Measurements from ENCODE around the gene ZNF385A. TPM values are rescaled to one million over a fixed set of nuclear protein-coding genes. Genes with fewer than 3 reads are reported as not detected.

The ZNF385A gene
- total and polyA plus RNA-seq, 2 of the 13 experiments (the other 11 are each of a cell fraction or from before 2014, with no cell fraction given) = 0.44 to 0.67 TPM

DNA sequence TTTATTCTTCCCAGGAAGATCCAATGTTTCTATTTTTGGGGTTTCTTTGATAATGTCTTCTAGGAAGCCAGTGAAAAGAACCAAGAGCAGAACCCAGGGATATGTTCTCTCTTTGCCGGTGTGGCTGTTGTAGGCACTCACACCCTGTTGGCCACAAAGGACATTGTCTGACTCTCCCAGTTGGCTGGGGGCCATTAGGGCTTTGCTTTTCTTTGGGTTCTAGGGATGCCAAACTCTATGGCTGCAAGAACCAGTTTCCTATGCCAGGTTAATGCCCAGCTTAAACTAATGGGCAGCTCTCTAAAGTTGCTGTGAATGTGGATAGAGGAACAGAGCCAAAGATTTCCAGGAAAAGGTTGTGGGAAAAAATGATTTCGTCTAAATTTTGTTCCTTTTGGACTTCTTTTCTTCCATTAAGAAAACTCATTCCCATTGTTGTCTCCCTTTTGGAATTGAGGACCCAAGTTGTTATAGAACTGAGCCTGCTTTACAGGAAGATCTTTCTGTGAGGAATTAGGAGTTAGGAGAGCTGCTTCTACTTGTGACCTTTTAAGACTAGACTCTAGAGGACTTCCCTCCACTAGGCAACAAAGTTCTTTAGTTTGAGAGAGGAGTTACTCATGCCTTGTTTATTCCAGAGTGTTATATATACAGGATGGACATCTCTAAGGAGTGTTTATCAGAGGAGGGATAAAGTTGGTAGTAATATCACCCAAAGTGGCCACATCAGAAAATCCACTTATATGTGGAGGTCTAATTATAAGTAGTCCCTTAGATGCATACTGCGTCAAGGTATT lies 46.5 kb downstream of the ZNF385A start (continued):
- TF ChIP-seq, protein P1, sequence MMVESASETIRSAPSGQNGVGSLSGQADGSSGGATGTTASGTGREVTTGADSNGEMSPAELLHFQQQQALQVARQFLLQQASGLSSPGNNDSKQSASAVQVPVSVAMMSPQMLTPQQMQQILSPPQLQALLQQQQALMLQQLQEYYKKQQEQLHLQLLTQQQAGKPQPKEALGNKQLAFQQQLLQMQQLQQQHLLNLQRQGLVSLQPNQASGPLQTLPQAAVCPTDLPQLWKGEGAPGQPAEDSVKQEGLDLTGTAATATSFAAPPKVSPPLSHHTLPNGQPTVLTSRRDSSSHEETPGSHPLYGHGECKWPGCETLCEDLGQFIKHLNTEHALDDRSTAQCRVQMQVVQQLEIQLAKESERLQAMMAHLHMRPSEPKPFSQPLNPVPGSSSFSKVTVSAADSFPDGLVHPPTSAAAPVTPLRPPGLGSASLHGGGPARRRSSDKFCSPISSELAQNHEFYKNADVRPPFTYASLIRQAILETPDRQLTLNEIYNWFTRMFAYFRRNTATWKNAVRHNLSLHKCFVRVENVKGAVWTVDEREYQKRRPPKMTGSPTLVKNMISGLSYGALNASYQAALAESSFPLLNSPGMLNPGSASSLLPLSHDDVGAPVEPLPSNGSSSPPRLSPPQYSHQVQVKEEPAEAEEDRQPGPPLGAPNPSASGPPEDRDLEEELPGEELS (CRISPR knock-in tag; IDR thresholded peaks at IDR 0.05) = no peak
- no peak for TF ChIP-seq ZNF160 (CRISPR knock-in tag; IDR thresholded peaks at IDR 0.05)

DNA sequence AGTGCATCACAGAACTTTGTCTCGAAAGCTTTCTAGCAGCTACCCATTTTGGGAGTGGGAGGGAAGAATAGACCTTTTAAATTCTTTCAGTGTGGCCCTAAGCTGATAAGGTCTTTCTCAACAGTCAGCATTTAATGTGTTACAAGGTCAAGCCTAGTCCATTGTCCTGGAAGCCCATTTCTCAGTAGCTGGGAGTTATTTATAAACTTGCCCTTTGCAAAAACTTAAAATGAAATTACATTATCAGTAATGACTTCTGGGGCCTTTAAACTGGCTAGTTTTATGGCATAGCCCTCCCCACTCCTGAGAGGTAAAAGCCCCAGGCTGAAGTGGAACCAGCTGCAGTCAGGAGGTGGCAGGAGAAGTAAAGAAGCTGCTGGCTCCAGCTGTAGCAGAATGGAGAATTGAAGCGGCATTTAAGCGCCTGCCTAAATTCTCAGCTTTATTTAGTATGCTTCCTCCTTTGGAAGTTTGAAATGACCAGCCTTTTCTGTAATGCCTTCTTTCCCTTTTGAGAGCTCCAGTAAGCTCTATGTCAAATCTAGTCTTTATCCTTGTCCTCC lies 47.2 kb downstream of the ZNF385A start:
- peaks cover 9% of the 10 kb centered on the region for H3K79me2 ChIP-seq (ENCODE audit: insufficient read depth, low read length)
- no peaks in the 10 kb centered on the region for H4K20me1 ChIP-seq (ENCODE audit: insufficient read depth, low read length)
- H3K27me3 ChIP-seq (ENCODE audit: control insufficient read depth in 1 of 2, insufficient read depth in 2 of 2, low read length in 2 of 2) = no peaks in the 10 kb centered on the region
- ChIA-PET CTCF (ENCODE audit: low intra/inter-chr PET ratio, low total read pairs) (no interaction called here), POLR2A (interaction anchor here (0.7 to 4.4 kb wide), 8 partner anchors 9 to 57 kb away, joined by 3 to 25 read pairs (median 6); partner anchors contain the start of genes CBX5, COPZ1 and HNRNPA1)
- WGBS (ENCODE audit: low lambda C conversion rate) = 77% methylated on average over 3 of the region's 3 CpGs
- TSS peak; percentile 43 for BruUV-seq (replicated peaks)
- 0 out of 2 replicates have a peak overlapping the region, but pooled peaks have one; percentile 19 for H3K4me2 ChIP-seq (ENCODE audit: low read depth, low read length)
- H3K36me3 ChIP-seq (replicated peaks in 1 of 2; ENCODE audit: control insufficient read depth in 1 of 2, insufficient read depth in 2 of 2, low read length in 2 of 2) = peaks cover 2 to 15% of the 10 kb centered on the region in 2 experiments
- no peaks in the 10 kb centered on the region for H3K9me3 ChIP-seq (ENCODE audit: low read length)
- in situ Hi-C loops (cut with HindIII; ENCODE audit: extremely low pct_ligation_motif_present, low pct_unique_long_range_greater_than_20kb) = no loop called here
- peak; percentile 55 for DNase-seq (ENCODE audit: low spot score)
- ATAC-seq = peak; percentile 66
- peak; percentile 86 for FAIRE-seq
- H3K27ac ChIP-seq (ENCODE audit: extremely low read length, insufficient read depth, low read length) = peak overlapping the region; percentile 12
- no peak overlapping the region for H2AFZ ChIP-seq (ENCODE audit: low read length)
- H3K9ac ChIP-seq (ENCODE audit: insufficient read depth, low read depth, low read length) = no peak overlapping the region
- no peak overlapping the region for H3K4me3 ChIP-seq (replicated peaks in 1 of 3; ENCODE audit: insufficient read depth in 1 of 3, low read depth in 2 of 3, low read length in 3 of 3)
- peaks cover 70% of the 10 kb centered on the region for H3K4me1 ChIP-seq (ENCODE audit: insufficient read depth, low read length)
- intact Hi-C loops (cut with micrococcal nuclease; ENCODE audit: unreplicated experiment) = loop anchor here (2.0 kb wide), 1 partner anchor 21 kb away; no protein-coding TSS in a partner anchor
- TF ChIP-seq NR2F6 (IDR thresholded peaks at IDR 0.05) = 0 out of 2 replicates have a peak, but pooled peaks have one; percentile 14
- TF ChIP-seq NR2F6 (CRISPR knock-in tag; IDR thresholded peaks at IDR 0.05) = no peak; the same call in 1 of the 2 replicates
- no peak for TF ChIP-seq BRCA1 (CRISPR knock-in tag; IDR thresholded peaks at IDR 0.05)
- TF ChIP-seq ZNF230 (CRISPR knock-in tag; IDR thresholded peaks at IDR 0.05) = no peak
- TF ChIP-seq, protein P2, sequence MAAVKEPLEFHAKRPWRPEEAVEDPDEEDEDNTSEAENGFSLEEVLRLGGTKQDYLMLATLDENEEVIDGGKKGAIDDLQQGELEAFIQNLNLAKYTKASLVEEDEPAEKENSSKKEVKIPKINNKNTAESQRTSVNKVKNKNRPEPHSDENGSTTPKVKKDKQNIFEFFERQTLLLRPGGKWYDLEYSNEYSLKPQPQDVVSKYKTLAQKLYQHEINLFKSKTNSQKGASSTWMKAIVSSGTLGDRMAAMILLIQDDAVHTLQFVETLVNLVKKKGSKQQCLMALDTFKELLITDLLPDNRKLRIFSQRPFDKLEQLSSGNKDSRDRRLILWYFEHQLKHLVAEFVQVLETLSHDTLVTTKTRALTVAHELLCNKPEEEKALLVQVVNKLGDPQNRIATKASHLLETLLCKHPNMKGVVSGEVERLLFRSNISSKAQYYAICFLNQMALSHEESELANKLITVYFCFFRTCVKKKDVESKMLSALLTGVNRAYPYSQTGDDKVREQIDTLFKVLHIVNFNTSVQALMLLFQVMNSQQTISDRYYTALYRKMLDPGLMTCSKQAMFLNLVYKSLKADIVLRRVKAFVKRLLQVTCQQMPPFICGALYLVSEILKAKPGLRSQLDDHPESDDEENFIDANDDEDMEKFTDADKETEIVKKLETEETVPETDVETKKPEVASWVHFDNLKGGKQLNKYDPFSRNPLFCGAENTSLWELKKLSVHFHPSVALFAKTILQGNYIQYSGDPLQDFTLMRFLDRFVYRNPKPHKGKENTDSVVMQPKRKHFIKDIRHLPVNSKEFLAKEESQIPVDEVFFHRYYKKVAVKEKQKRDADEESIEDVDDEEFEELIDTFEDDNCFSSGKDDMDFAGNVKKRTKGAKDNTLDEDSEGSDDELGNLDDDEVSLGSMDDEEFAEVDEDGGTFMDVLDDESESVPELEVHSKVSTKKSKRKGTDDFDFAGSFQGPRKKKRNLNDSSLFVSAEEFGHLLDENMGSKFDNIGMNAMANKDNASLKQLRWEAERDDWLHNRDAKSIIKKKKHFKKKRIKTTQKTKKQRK (IDR thresholded peaks at IDR 0.05; ENCODE audit: low read length) = no peak
- TF ChIP-seq KDM6A (CRISPR knock-in tag; IDR thresholded peaks at IDR 0.05; ENCODE audit: low read depth) = no peak
- TF ChIP-seq SOX5 (CRISPR knock-in tag; IDR thresholded peaks at IDR 0.05; ENCODE audit: borderline replicate concordance) = peak; percentile 35; the same call in 1 of the 2 replicates
- no peak for TF ChIP-seq SOX13 (IDR thresholded peaks at IDR 0.05)
- peak in 1 of 2 experiments; percentile 85; a peak in 2 of 4 replicates for TF ChIP-seq SOX13 (CRISPR knock-in tag; conservative IDR thresholded peaks at IDR 0.05 in 1 of 2, IDR thresholded peaks at IDR 0.05 in 1 of 2)
- TF ChIP-seq KDM1A (CRISPR knock-in tag; IDR thresholded peaks at IDR 0.05) = no peak
- TF ChIP-seq BCL6 (CRISPR knock-in tag; IDR thresholded peaks at IDR 0.05) = peak; percentile 48; the same call in 1 of the 2 replicates
- TF ChIP-seq MAFK (conservative IDR thresholded peaks at IDR 0.05 in 1 of 2, IDR thresholded peaks at IDR 0.05 in 1 of 2; ENCODE audit: low read length in 2 of 2) = peak; percentile 85 to 88
- TF ChIP-seq TEAD3 (CRISPR knock-in tag; optimal IDR thresholded peaks at IDR 0.05; ENCODE audit: borderline replicate concordance) = peak; percentile 9
- no peak for TF ChIP-seq FOXJ3 (CRISPR knock-in tag; IDR thresholded peaks at IDR 0.05; ENCODE audit: borderline replicate concordance)
- TF ChIP-seq SOX6 (IDR thresholded peaks at IDR 0.05) = no peak
- TF ChIP-seq SOX6 (CRISPR knock-in tag; IDR thresholded peaks at IDR 0.05) = peak; percentile 55; the same call in 1 of the 2 replicates

Measured in HepG2 (cell line).